Upper lobe of right lung (tissue), 1 donor: ENCODE data around the gene PEX11G. TPM values are rescaled to one million over a fixed set of nuclear protein-coding genes. Genes with fewer than 3 reads are reported as not detected.

Source experiments
- ATAC-seq: fragments of 200-7000 bp; cut with Tn5 transposase; one replicate; pipeline ENCODE4 v1.9.1; 2020; ENCODE audit warnings: mild to moderate bottlenecking, moderate library complexity
- DNase-seq: peaks from one replicate; pipeline ENCODE4 v3.0.0-alpha.2; 2020
- H3K27ac ChIP-seq: fragments of 200-600 bp; one replicate; pipeline ENCODE4 v1.8.0; 2022
- H3K27me3 ChIP-seq: fragments of 200-600 bp; one replicate; pipeline ENCODE4 v1.8.0; 2022; ENCODE audit warnings: mild to moderate bottlenecking
- H3K36me3 ChIP-seq: fragments of 200-600 bp; one replicate; pipeline ENCODE4 v1.8.0; 2022
- H3K4me1 ChIP-seq: fragments of 200-600 bp; one replicate; pipeline ENCODE4 v1.8.0; 2022
- H3K4me3 ChIP-seq: fragments of 200-600 bp; one replicate; pipeline ENCODE4 v1.8.0; 2022; ENCODE audit warnings: mild to moderate bottlenecking
- H3K9me3 ChIP-seq: fragments of 200-600 bp; one replicate; pipeline ENCODE4 v1.8.0; 2022
- CTCF ChIP-seq: fragments of 200-600 bp; IDR thresholded peaks from one replicate; pipeline ENCODE4 v1.8.0; 2022; ENCODE audit warnings: antibody characterized with exemption
- intact Hi-C: fragments of 100-400 bp; cut with DNase I; formaldehyde crosslinking; loops from one replicate; pipeline ENCODE4 v1.11.0; 2022
- total RNA-seq: library from RNA; stranded (reverse); fragmentation: NEBNext Ultra II Directional; extraction: Animal tissue kit (Norgen Biotek cat#: 25700); gene quantifications from one replicate; pipeline ENCODE4 v1.2.1, GENCODE V29; 2021
- donor health status: DM: no; HTN: yes; CAD: no; lungs with severe emphysema.

PEX11G gene
- total RNA-seq, 1 donor from 2014 or later = 3.6 TPM

- DNase-seq (no peak), ATAC-seq (no peak)
- intact Hi-C loops = no loop called here
- peaks cover 15% of the 10 kb centered on the region for H3K4me1 ChIP-seq
- no peak overlapping the region for H3K4me3 ChIP-seq
- no peaks in the 10 kb centered on the region for H3K36me3 ChIP-seq
- no peak overlapping the region for H3K27ac ChIP-seq
- no peak for TF ChIP-seq CTCF
- H3K27me3 ChIP-seq = no peaks in the 10 kb centered on the region
- H3K9me3 ChIP-seq = no peaks in the 10 kb centered on the region
Measured at GRCh38 chr19:7477758-7478157, 11.1 kb downstream of the PEX11G start.

- no peak for TF ChIP-seq CTCF
- Histone ChIP-seq H3K27me3 (no peaks in the 10 kb centered on the region), H3K36me3 (no peaks in the 10 kb centered on the region), H3K4me3 (no peak overlapping the region), H3K9me3 (no peaks in the 10 kb centered on the region), H3K4me1 (peaks cover 6% of the 10 kb centered on the region), H3K27ac (no peak overlapping the region)
- intact Hi-C loops = no loop called here
- no peak for DNase-seq
- ATAC-seq = no peak
Measured at GRCh38 chr19:7476777-7477494, 11.9 kb downstream of the PEX11G start.

- intact Hi-C loops = no loop called here
- H3K27ac ChIP-seq = no peak overlapping the region
- peaks cover 5% of the 10 kb centered on the region for H3K36me3 ChIP-seq
- peaks cover 5% of the 10 kb centered on the region for H3K4me1 ChIP-seq
- DNase-seq (no peak), ATAC-seq (no peak)
- no peaks in the 10 kb centered on the region for H3K27me3 ChIP-seq
- TF ChIP-seq CTCF = no peak
- no peaks in the 10 kb centered on the region for H3K9me3 ChIP-seq
- H3K4me3 ChIP-seq = no peak overlapping the region
Measured at GRCh38 chr19:7476241-7476640, 12.6 kb downstream of the PEX11G start.

- peaks cover 11% of the 10 kb centered on the region for H3K36me3 ChIP-seq
- intact Hi-C loops = no loop called here
- H3K9me3 ChIP-seq = no peaks in the 10 kb centered on the region
- no peak for DNase-seq
- no peak for TF ChIP-seq CTCF
- no peaks in the 10 kb centered on the region for H3K27me3 ChIP-seq
- H3K4me3 ChIP-seq = no peak overlapping the region
- H3K27ac ChIP-seq = no peak overlapping the region
- no peak for ATAC-seq
- H3K4me1 ChIP-seq = peaks cover 5% of the 10 kb centered on the region
Measured at GRCh38 chr19:7475665-7476064, 13.2 kb downstream of the PEX11G start.

- no peaks in the 10 kb centered on the region for H3K9me3 ChIP-seq
- peaks cover 46% of the 10 kb centered on the region for H3K36me3 ChIP-seq
- no peak overlapping the region for H3K4me3 ChIP-seq
- intact Hi-C loops = no loop called here
- H3K4me1 ChIP-seq = no peaks in the 10 kb centered on the region
- no peaks in the 10 kb centered on the region for H3K27me3 ChIP-seq
- ATAC-seq = no peak
- TF ChIP-seq CTCF = no peak
- no peak overlapping the region for H3K27ac ChIP-seq
- no peak for DNase-seq
Measured at GRCh38 chr19:7471696-7472615, 16.9 kb downstream of the PEX11G start.
